AG04449 (cell line): ENCODE measurements around the gene COL23A1.

ENCODE experiments used
- CTCF ChIA-PET: fragments of 350-600 bp; formaldehyde crosslinking; extraction: SDS; loops from one replicate; lab custom pipeline; 2021; ENCODE audit warnings: antibody characterized with exemption; lab: Yijun Ruan, JAX
- POLR2A ChIA-PET: fragments of 400-600, 350-600 bp; formaldehyde crosslinking; extraction: SDS; loops from one replicate; lab custom pipeline; 2020; ENCODE audit warnings: antibody characterized with exemption, inconsistent platforms; lab: Yijun Ruan, JAX
- DNase-seq: peaks from one replicate; pipeline ENCODE4 v3.0.0-alpha.2; 2010; ENCODE audit warnings: low read depth, low spot score
- H3K4me3 ChIP-seq: 2 replicates; pipeline ENCODE4 v1.5.1; 2011; ENCODE audit warnings: low read depth, mild to moderate bottlenecking, control low read depth, low read length
- CTCF ChIP-seq: IDR thresholded peaks from one replicate; pipeline ENCODE4 v1.5.1; 2011; ENCODE audit warnings: mild to moderate bottlenecking, moderate library complexity, low read length, control low read depth, inconsistent platforms; ENCODE audit not compliant: insufficient read depth; ENCODE audit errors: missing control alignments

Gene COL23A1

GRCh38 chr5:178213003-178213461 lies 377.2 kb downstream of the COL23A1 start:
- POLR2A ChIA-PET, result interaction anchor here (4.5 kb wide), 1 partner anchor 9 kb away, joined by 30 read pairs; the partner anchor contains the start of gene HNRNPAB
- TF ChIP-seq CTCF, result no peak
- CTCF ChIA-PET, result interaction anchor here (1.1 to 1.4 kb wide), 2 partner anchors 22 to 1346 kb away, joined by 3 read pairs; no protein-coding TSS in a partner anchor
- H3K4me3 ChIP-seq, result no peak overlapping the region
- no peak for DNase-seq

GRCh38 chr5:178212241-178213002 lies 377.8 kb downstream of the COL23A1 start:
- TF ChIP-seq CTCF, result no peak
- DNase-seq, result no peak
- ChIA-PET CTCF (interaction anchor here (1.4 kb wide), 1 partner anchor 1346 kb away, joined by 3 read pairs; no protein-coding TSS in a partner anchor), POLR2A (interaction anchor here (4.5 kb wide), 1 partner anchor 8 kb away, joined by 30 read pairs; the partner anchor contains the start of gene HNRNPAB)
- H3K4me3 ChIP-seq, result no peak overlapping the region

- H3K4me3 ChIP-seq, result no peak overlapping the region
- ChIA-PET POLR2A (interaction anchor here (0.6 kb wide), 1 partner anchor 1643 kb away, joined by 3 read pairs; no protein-coding TSS in a partner anchor), CTCF (no interaction called here)
- DNase-seq, result no peak
- TF ChIP-seq CTCF, result no peak
Observed at GRCh38 chr5:178211095-178212048, 378.8 kb downstream of the COL23A1 start.

GRCh38 chr5:178210686-178211085 lies 379.5 kb downstream of the COL23A1 start:
- DNase-seq, result no peak
- ChIA-PET CTCF (no interaction called here), POLR2A (interaction anchor here (0.6 kb wide), 1 partner anchor 1643 kb away, joined by 3 read pairs; no protein-coding TSS in a partner anchor)
- TF ChIP-seq CTCF, result no peak
- H3K4me3 ChIP-seq, result no peak overlapping the region

- POLR2A ChIA-PET, result no interaction called here
- no peak for TF ChIP-seq CTCF
- CTCF ChIA-PET, result no interaction called here
- DNase-seq, result no peak
- no peak overlapping the region for H3K4me3 ChIP-seq
Observed at GRCh38 chr5:178210073-178210535, 380.1 kb downstream of the COL23A1 start.
